Endothelial cell (in vitro differentiated cells): Measurements from ENCODE around the gene KDM2B. TPM values are rescaled to one million over a fixed set of nuclear protein-coding genes. Genes with fewer than 3 reads are reported as not detected.

ENCODE experiments used
- DNase-seq: peaks from one replicate; pipeline ENCODE4 v3.0.0; 2021; ENCODE audit warnings: low spot score
- H3K27ac Mint-ChIP-seq: one replicate; pipeline ENCODE4 v1.8.0; 2021; ENCODE audit warnings: mixed read lengths, inconsistent platforms; ENCODE audit not compliant: unreplicated experiment
- H3K27me3 Mint-ChIP-seq: one replicate; pipeline ENCODE4 v1.8.0; 2021; ENCODE audit warnings: mild to moderate bottlenecking, moderate library complexity, mixed read lengths, inconsistent platforms; ENCODE audit not compliant: unreplicated experiment
- H3K36me3 Mint-ChIP-seq: one replicate; pipeline ENCODE4 v1.8.0; 2021; ENCODE audit warnings: mild to moderate bottlenecking, low read depth, mixed read lengths, inconsistent platforms; ENCODE audit not compliant: unreplicated experiment
- H3K4me1 Mint-ChIP-seq: one replicate; pipeline ENCODE4 v1.8.0; 2021; ENCODE audit warnings: mild to moderate bottlenecking, mixed read lengths, inconsistent platforms; ENCODE audit not compliant: unreplicated experiment
- H3K4me3 Mint-ChIP-seq: one replicate; pipeline ENCODE4 v1.8.0; 2021; ENCODE audit warnings: mild to moderate bottlenecking, mixed read lengths, inconsistent platforms; ENCODE audit not compliant: unreplicated experiment
- H3K9me3 Mint-ChIP-seq: one replicate; pipeline ENCODE4 v1.8.0; 2021; ENCODE audit warnings: mixed read lengths, inconsistent platforms; ENCODE audit not compliant: unreplicated experiment
- total RNA-seq: library from RNA; stranded (reverse); fragmentation: NEBNext Ultra II Directional; extraction: Animal tissue kit (Norgen Biotek cat#: 25700); gene quantifications from one replicate; pipeline ENCODE4 v1.2.1, GENCODE V29; 2021; ENCODE audit not compliant: unreplicated experiment
- TF ChIP-seq, protein P1 (sequence below): fragments of 200-600 bp; sonication (generic); IDR thresholded peaks from one replicate; pipeline ENCODE4 v1.5.0; 2021; ENCODE audit warnings: antibody characterized with exemption; ENCODE audit not compliant: unreplicated experiment

The KDM2B gene
- total RNA-seq, 1 donor from 2014 or later = 36.7 TPM

DNA sequence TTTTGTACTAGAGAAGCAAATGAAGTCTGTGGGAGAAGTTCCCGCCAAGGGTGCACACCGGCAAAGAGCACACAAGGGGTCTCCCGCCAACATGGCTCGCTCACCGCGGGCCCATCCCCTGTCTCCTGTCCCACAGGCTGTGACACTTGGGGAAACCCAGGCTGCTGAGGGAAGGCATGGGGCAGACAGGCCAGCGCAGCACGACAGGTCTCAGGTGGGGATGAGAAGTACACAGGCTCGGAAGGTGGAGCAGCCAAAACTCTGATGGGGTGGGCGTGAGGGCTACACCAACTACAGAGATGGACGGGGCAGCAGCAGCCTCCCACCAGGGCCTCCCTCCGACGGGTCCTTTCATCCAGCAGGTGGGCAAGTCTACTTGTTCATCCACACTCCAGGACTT, 116.5 kb downstream of the KDM2B start:
- Mint-ChIP-seq H3K27ac (no peak overlapping the region), H3K27me3 (peaks cover 7% of the 10 kb centered on the region), H3K9me3 (no peaks in the 10 kb centered on the region), H3K4me1 (peaks cover 12% of the 10 kb centered on the region), H3K4me3 (no peak overlapping the region), H3K36me3 (peaks cover 4% of the 10 kb centered on the region)
- TF ChIP-seq, protein P1, sequence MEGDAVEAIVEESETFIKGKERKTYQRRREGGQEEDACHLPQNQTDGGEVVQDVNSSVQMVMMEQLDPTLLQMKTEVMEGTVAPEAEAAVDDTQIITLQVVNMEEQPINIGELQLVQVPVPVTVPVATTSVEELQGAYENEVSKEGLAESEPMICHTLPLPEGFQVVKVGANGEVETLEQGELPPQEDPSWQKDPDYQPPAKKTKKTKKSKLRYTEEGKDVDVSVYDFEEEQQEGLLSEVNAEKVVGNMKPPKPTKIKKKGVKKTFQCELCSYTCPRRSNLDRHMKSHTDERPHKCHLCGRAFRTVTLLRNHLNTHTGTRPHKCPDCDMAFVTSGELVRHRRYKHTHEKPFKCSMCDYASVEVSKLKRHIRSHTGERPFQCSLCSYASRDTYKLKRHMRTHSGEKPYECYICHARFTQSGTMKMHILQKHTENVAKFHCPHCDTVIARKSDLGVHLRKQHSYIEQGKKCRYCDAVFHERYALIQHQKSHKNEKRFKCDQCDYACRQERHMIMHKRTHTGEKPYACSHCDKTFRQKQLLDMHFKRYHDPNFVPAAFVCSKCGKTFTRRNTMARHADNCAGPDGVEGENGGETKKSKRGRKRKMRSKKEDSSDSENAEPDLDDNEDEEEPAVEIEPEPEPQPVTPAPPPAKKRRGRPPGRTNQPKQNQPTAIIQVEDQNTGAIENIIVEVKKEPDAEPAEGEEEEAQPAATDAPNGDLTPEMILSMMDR = no peak
- DNase-seq = no peak

- peaks cover 5% of the 10 kb centered on the region for H3K27me3 Mint-ChIP-seq
- H3K9me3 Mint-ChIP-seq = no peaks in the 10 kb centered on the region
- DNase-seq = no peak
- TF ChIP-seq, protein P1 = no peak
- peaks cover 8% of the 10 kb centered on the region for H3K36me3 Mint-ChIP-seq
- no peak overlapping the region for H3K4me3 Mint-ChIP-seq
- no peak overlapping the region for H3K27ac Mint-ChIP-seq
- H3K4me1 Mint-ChIP-seq = peaks cover 14% of the 10 kb centered on the region
Measured at GRCh38 chr12:121461048-121461447, 119.8 kb downstream of the KDM2B start.

GRCh38 chr12:121456551-121456950, 124.3 kb downstream of the KDM2B start:
- peaks cover 7% of the 10 kb centered on the region for H3K4me1 Mint-ChIP-seq

DNA sequence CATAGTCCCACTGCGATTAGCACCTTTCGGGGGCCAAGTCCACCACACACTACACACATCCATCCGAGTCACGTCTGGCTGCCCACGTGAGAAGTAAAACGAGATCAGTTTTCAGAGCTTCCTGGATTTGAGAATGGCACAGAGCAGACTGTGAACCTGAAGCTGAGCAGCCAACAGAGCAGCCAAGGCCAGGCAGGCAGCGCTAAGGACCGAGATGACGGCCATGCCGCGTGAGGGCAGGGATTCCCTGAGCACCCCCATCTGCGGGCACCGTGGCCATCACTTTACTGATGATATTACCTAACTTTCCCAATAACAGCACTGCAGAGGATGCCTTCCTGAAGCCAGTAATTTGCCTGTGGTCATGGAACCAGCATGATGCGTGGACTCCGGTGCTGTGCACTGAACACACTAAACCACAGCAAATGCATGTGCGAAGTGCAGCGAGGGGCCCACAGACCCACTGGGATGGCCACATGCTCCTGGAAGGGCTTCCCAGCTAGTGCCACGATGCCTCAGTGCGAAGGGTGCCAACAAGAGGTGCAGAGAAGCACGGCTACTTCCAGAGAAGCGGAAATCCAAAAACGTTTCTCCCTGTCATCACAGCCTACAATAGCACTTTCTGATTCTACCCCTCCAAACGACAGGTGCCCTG, 124.9 kb downstream of the KDM2B start:
- H3K4me3 Mint-ChIP-seq = no peak overlapping the region

More at GRCh38 chr12:121456551-121456950, 124.3 kb downstream of the KDM2B start:
- no peak overlapping the region for H3K27ac Mint-ChIP-seq
- H3K4me3 Mint-ChIP-seq = no peak overlapping the region
- H3K9me3 Mint-ChIP-seq = no peaks in the 10 kb centered on the region
- peaks cover 6% of the 10 kb centered on the region for H3K27me3 Mint-ChIP-seq
- H3K36me3 Mint-ChIP-seq = peaks cover 12% of the 10 kb centered on the region
- TF ChIP-seq, protein P1 = no peak
- no peak for DNase-seq

GRCh38 chr12:121454921-121455320, 125.9 kb downstream of the KDM2B start:
- TF ChIP-seq, protein P1 = no peak
- H3K27me3 Mint-ChIP-seq = peaks cover 6% of the 10 kb centered on the region
- H3K9me3 Mint-ChIP-seq = no peaks in the 10 kb centered on the region
- no peak for DNase-seq
- H3K4me3 Mint-ChIP-seq = no peak overlapping the region
- H3K4me1 Mint-ChIP-seq = peaks cover 7% of the 10 kb centered on the region
- H3K27ac Mint-ChIP-seq = peak overlapping the region; percentile 42
- H3K36me3 Mint-ChIP-seq = peaks cover 17% of the 10 kb centered on the region

More for the DNA sequence above, 124.9 kb downstream of the KDM2B start:
- Mint-ChIP-seq H3K27me3 (peaks cover 6% of the 10 kb centered on the region), H3K9me3 (no peaks in the 10 kb centered on the region), H3K27ac (no peak overlapping the region), H3K36me3 (peaks cover 17% of the 10 kb centered on the region), H3K4me1 (peaks cover 7% of the 10 kb centered on the region)
- no peak for DNase-seq
- TF ChIP-seq, protein P1 = no peak
